BLaER1 (cell line): ENCODE results near the gene LGALS12.

Experiments used
- H3K27ac ChIP-seq: shearing (Covaris generic); formaldehyde crosslinking; 2 replicates; pipeline ENCODE4 v1.8.1; 2022
- H3K27me3 ChIP-seq: shearing (Covaris generic); formaldehyde crosslinking; 2 replicates; pipeline ENCODE4 v1.8.1; 2022
- H3K36me3 ChIP-seq: shearing (Covaris generic); formaldehyde crosslinking; 2 replicates; pipeline ENCODE4 v1.8.1; 2022
- H3K4me1 ChIP-seq: shearing (Covaris generic); formaldehyde crosslinking; 2 replicates; pipeline ENCODE4 v1.8.1; 2022
- H3K4me2 ChIP-seq: shearing (Covaris generic); formaldehyde crosslinking; 2 replicates; pipeline ENCODE4 v1.8.1; 2022
- H3K4me3 ChIP-seq: shearing (Covaris generic); formaldehyde crosslinking; 2 replicates; pipeline ENCODE4 v1.8.1; 2022
- H3K9ac ChIP-seq: shearing (Covaris generic); formaldehyde crosslinking; 2 replicates; pipeline ENCODE4 v1.8.1; 2022
- H3K9me3 ChIP-seq: shearing (Covaris generic); formaldehyde crosslinking; 2 replicates; pipeline ENCODE4 v1.8.1; 2022
- H4K20me1 ChIP-seq: shearing (Covaris generic); formaldehyde crosslinking; 2 replicates; pipeline ENCODE4 v1.8.1; 2022
- Cebpa-rat ChIP-seq: shearing (Covaris generic); IDR thresholded peaks from 2 replicates; pipeline ENCODE4 v1.8.1; 2022

LGALS12 gene

DNA sequence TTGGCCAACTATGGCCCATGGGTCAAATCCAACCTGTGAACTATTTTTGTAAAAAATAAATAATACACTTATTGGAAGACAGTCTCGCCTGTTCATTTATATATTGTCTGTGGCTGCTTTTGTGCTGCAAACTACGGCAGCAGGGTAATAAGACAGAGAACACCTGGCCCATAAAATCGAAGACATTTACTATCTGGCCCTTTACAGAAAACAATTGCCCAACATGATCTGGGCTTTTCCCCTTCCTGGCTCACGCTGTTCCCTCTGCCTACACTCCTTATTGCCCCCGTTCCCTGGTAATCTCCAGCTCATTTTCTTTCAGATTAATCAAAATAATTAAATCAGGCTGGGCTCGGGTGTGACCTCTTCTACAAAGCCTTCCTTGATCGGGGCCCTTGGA is 51.7 kb downstream of the LGALS12 start:
- no peaks in the 10 kb centered on the region for H3K36me3 ChIP-seq
- no peaks in the 10 kb centered on the region for H4K20me1 ChIP-seq
- peaks cover 45% of the 10 kb centered on the region for H3K4me1 ChIP-seq
- H3K4me2 ChIP-seq, result no peak overlapping the region
- H3K9me3 ChIP-seq, result no peaks in the 10 kb centered on the region
- H3K27ac ChIP-seq, result no peak overlapping the region
- H3K9ac ChIP-seq, result no peak overlapping the region
- no peak overlapping the region for H3K4me3 ChIP-seq
- no peak for TF ChIP-seq Cebpa-rat
- no peaks in the 10 kb centered on the region for H3K27me3 ChIP-seq

- Histone ChIP-seq H3K4me3 (no peak overlapping the region), H4K20me1 (no peaks in the 10 kb centered on the region), H3K36me3 (no peaks in the 10 kb centered on the region), H3K9me3 (no peaks in the 10 kb centered on the region), H3K9ac (no peak overlapping the region), H3K27ac (no peak overlapping the region), H3K27me3 (no peaks in the 10 kb centered on the region), H3K4me1 (peaks cover 35% of the 10 kb centered on the region), H3K4me2 (no peak overlapping the region)
- TF ChIP-seq Cebpa-rat, result no peak
Observed at GRCh38 chr11:63558459-63559157, 52.7 kb downstream of the LGALS12 start.

- Histone ChIP-seq H3K27me3 (no peaks in the 10 kb centered on the region), H3K27ac (no peak overlapping the region), H3K4me3 (no peak overlapping the region), H3K9ac (no peak overlapping the region), H4K20me1 (no peaks in the 10 kb centered on the region), H3K4me1 (peaks cover 29% of the 10 kb centered on the region), H3K36me3 (no peaks in the 10 kb centered on the region), H3K9me3 (no peaks in the 10 kb centered on the region), H3K4me2 (peak overlapping the region; percentile 47)
- no peak for TF ChIP-seq Cebpa-rat
Observed at GRCh38 chr11:63560506-63561180, 54.8 kb downstream of the LGALS12 start.

DNA sequence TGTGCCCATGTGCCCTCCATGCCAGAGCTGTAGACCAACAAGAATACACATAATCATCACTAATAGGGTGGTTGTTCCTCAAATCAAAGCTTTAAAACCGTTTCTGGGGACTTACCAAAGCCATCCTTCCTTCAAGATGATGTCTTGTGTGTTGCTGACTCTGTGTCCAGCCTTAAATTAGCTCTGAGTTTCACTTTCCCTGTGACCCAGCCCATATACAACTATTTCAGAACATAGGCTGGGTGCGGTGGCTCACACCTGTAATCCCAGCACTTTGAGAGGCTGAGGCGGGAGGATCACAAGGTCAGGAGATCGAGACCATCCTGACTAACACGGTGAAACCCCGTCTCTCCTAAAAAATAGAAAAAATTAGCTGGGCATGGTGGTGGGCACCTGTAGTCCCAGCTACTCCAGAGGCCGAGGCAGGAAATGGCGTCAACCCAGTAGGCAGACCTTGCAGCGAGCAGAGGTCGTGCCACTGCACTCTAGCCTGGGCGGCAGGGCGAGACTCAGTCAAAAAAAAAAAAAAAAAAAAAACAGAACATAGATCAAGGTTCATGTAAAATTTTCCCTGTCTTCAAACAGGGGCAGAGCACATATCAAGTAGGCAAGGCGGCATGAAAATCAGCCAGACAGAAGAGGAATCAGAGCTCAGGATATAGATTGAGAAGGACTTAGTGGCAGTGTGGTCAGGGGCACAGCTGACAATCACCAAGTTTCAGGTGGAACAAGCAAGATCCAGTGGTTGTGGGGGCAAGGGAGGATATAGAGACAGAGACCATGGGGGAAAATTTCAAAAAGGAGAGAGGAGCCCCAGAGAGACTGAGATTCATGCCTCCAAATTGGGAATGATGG is 57.5 kb downstream of the LGALS12 start, which contains the start of gene PLAAT2:
Gene PLAAT2, minus strand, starts transcription at position 179 of the 855 bp plus-strand sequence. Its CDS starts 55 bp downstream, at position 124.
- TF ChIP-seq Cebpa-rat, result no peak
- no peaks in the 10 kb centered on the region for H3K36me3 ChIP-seq
- H3K9ac ChIP-seq, result no peak within 1 kb of the TSS
- H3K27me3 ChIP-seq, result no peaks in the 10 kb centered on the region
- H3K4me2 ChIP-seq, result no peak within 1 kb of the TSS
- no peaks in the 10 kb centered on the region for H4K20me1 ChIP-seq
- H3K27ac ChIP-seq, result no peak within 1 kb of the TSS
- no peaks in the 10 kb centered on the region for H3K9me3 ChIP-seq
- H3K4me3 ChIP-seq, result no peak within 1 kb of the TSS
- peaks cover 49% of the 10 kb centered on the region for H3K4me1 ChIP-seq

DNA sequence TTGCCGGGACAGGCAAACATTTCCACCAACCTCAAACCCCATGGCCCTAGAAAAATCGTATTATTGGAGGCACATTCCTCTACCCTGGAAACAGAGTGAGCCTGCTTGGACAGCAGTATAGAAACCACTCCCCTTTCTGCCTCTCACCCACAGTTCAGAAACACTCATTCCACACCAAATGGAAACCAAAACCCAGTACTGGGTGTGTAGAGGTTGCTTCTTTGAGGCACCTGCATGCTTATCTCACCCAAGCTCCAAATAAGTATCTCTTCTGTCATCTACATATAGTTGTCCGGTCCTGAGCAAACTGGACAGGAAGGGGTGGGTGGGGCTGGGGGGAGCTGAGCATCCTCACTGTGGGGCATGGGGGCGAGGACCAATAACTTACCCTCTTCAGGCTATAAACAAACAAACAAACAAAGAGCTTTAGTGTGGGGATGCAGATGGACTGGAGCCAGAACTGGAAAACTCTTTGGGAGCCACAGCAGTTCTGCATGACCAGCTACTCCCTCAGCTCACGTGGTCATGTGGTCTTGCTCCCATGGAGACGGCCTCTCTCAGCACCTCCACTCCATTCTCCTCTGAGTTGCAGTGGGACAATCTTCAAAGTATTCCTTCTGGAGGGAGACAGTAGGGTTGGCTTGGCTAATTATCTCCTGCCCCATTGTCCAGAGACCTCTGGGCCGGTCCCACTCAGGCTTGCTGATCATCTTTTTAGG is 58.3 kb downstream of the LGALS12 start:
- no peaks in the 10 kb centered on the region for H4K20me1 ChIP-seq
- H3K27me3 ChIP-seq, result no peaks in the 10 kb centered on the region
- no peak overlapping the region for H3K9ac ChIP-seq
- no peak overlapping the region for H3K27ac ChIP-seq
- peak overlapping the region; percentile 30; the same call in 1 of the 2 replicates for H3K4me2 ChIP-seq
- H3K4me3 ChIP-seq, result no peak overlapping the region
- TF ChIP-seq Cebpa-rat, result no peak
- H3K4me1 ChIP-seq, result peaks cover 49% of the 10 kb centered on the region
- no peaks in the 10 kb centered on the region for H3K9me3 ChIP-seq
- H3K36me3 ChIP-seq, result no peaks in the 10 kb centered on the region

DNA sequence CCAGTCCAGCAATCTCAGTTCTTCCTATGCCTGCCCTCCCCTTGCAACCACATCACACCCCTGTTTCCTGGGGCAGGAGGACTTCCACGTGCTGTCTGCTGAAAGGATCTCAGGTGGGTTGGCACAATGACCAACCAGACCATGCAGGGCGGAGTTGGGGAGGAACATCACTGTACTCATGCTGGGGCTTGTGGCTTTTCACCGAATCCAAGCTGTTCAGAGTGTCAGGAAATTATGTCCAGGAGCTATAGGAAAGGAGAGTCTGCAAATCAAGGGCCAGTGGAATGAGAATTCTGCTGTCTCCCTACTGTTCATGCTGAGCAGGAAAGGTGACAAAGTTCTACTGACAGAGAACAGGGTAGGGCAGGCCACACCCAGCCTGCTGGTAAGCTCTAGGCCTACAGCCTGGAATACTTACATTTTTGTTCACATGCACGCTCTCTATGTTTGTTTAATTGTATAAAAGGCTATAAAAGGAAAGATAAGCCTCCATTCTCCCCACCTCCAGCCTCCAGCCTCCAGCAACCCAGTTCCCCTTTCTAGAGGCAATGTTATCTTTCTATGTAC is 59.0 kb downstream of the LGALS12 start:
- peak overlapping the region; percentile 30; the same call in 1 of the 2 replicates for H3K4me2 ChIP-seq

More for the DNA sequence above, 59.0 kb downstream of the LGALS12 start:
- Histone ChIP-seq H3K9me3 (no peaks in the 10 kb centered on the region), H3K4me3 (no peak overlapping the region), H3K9ac (no peak overlapping the region), H3K4me1 (peaks cover 49% of the 10 kb centered on the region), H4K20me1 (no peaks in the 10 kb centered on the region), H3K27ac (no peak overlapping the region), H3K36me3 (no peaks in the 10 kb centered on the region), H3K27me3 (no peaks in the 10 kb centered on the region)
- no peak for TF ChIP-seq Cebpa-rat
